ENCODE measurements around the gene YIPF1.

Gene YIPF1

DNA sequence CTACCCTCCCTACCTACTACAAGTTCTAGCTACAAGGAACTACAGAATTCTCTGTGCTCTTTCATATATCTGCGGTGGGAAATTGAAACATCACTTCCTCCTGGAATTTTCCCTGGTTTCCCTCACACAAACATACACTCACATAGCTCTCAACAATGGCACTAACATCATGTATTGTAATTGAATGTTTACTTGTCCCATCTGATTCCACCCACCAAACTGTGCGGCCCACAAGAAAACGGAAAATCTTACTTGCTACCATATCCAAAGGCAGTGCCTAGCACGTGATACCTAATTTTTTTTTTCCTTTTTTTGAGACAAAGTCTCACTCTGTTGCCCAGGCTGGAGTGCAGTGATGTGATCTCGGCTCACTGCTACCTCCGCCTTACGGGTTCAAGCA is 85.4 kb downstream of the YIPF1 start:
- Mint-ChIP-seq H3K4me1 (ENCODE audit: low read depth) (no peaks in the 10 kb centered on the region), H3K27ac (no peak overlapping the region), H3K36me3 (ENCODE audit: low read depth) (peaks cover 79% of the 10 kb centered on the region), H3K27me3 (no peaks in the 10 kb centered on the region), H3K4me3 (no peak overlapping the region), H3K9me3 (no peaks in the 10 kb centered on the region)
